Small intestine (tissue), 7 donors: Measurements from ENCODE around the gene ACAA2. TPM values are rescaled to one million over a fixed set of nuclear protein-coding genes. Genes with fewer than 3 reads are reported as not detected.
A peak's percentile ranks its signal among the peaks of the same experiment; 100 is the strongest.

Experiments
- DNase-seq, 2 donors: peaks; one replicate each; pipeline versions ENCODE4 v3.0.0 to v3.0.0-alpha.2; 2013
- FAIRE-seq: peaks from 2 replicates; lab custom pipeline; 2012; peaks lifted over from hg19 to GRCh38; lab: Jason Lieb, UNC
- H3K27ac ChIP-seq, 3 donors: one replicate each; pipeline ENCODE4 v1.5.1; 2013; ENCODE audit warnings: low read length in 2 of 3, mild to moderate bottlenecking in 2 of 3, control low read depth in 1 of 3, inconsistent platforms in 1 of 3, low read depth in 1 of 3, moderate library complexity in 1 of 3
- H3K27me3 ChIP-seq, 3 donors: one replicate each; pipeline ENCODE4 v1.6.1; 2013; ENCODE audit warnings: low read length in 3 of 3, inconsistent platforms in 1 of 3; ENCODE audit not compliant: control insufficient read depth in 3 of 3, insufficient read depth in 3 of 3
- H3K36me3 ChIP-seq, 3 donors: one replicate each; pipeline ENCODE4 v1.6.1; 2013; ENCODE audit warnings: low read length in 3 of 3, inconsistent platforms in 1 of 3, low read depth in 1 of 3, mild to moderate bottlenecking in 1 of 3, moderate library complexity in 1 of 3; ENCODE audit not compliant: control insufficient read depth in 3 of 3, insufficient read depth in 2 of 3
- H3K4me1 ChIP-seq, 3 donors: one replicate each; pipeline ENCODE4 v1.6.1; 2013; ENCODE audit warnings: low read length in 2 of 3, inconsistent platforms in 1 of 3, low read depth in 1 of 3, mild to moderate bottlenecking in 1 of 3, moderate library complexity in 1 of 3; ENCODE audit not compliant: control insufficient read depth in 3 of 3, insufficient read depth in 2 of 3
- H3K4me3 ChIP-seq, 3 donors: one replicate each; pipeline ENCODE4 v1.5.1; 2013; ENCODE audit warnings: low read length in 3 of 3, control low read depth in 1 of 3, inconsistent platforms in 1 of 3, low read depth in 1 of 3, mild to moderate bottlenecking in 1 of 3, moderate library complexity in 1 of 3
- H3K9me3 ChIP-seq, 2 donors: one replicate each; pipeline ENCODE4 v1.6.1; 2013; ENCODE audit warnings: low read depth in 1 of 2, low read length in 1 of 2; ENCODE audit not compliant: control insufficient read depth in 2 of 2, insufficient read depth in 1 of 2
- whole genome bisulfite sequencing, 3 donors: extraction: QIAGEN DNeasy Blood & Tissue Kit; methylation state at CpG; one replicate each; pipeline ENCODE4 v1.1.7; 2013; 5-methylcytosine and 5-hydroxymethylcytosine counted together
- polyA plus RNA-seq, 4 donors: library from polyadenylated mRNA; stranded (reverse) in 3 of 4; unstranded in 1 of 4; fragments of 200-250 nt in 3 of 4; fragments of 120-200 nt in 1 of 4; gene quantifications; one replicate each; pipeline versions ENCODE4 v1.2.1 to v1.2.3, GENCODE V29; 2013
- donor health status: healthy with polysubstance abuse.
- donor health status: control.
- donor health status: control.
- donor health status: Bipolar disorder and iron deficiency.
- donor health status: healthy.

The ACAA2 gene
- polyA plus RNA-seq, 4 donors: 114 to 397 (median 208) TPM

GRCh38 chr18:49764032-49764431 lies 49.3 kb downstream of the ACAA2 start:
- WGBS, 3 donors: 47 to 60% (median 55%) methylated on average over 3 of the region's 3 CpGs
- H3K4me1 ChIP-seq: peaks cover 0 to 12% (median 0%) of the 10 kb centered on the region in 3 donors
- no peak overlapping the region for H3K27ac ChIP-seq
- no peaks in the 10 kb centered on the region for H3K27me3 ChIP-seq
- FAIRE-seq: no peak
- no peak overlapping the region for H3K4me3 ChIP-seq
- H3K36me3 ChIP-seq: no peaks in the 10 kb centered on the region
- no peaks in the 10 kb centered on the region for H3K9me3 ChIP-seq
- no peak for DNase-seq

- Histone ChIP-seq H3K27ac (no peak overlapping the region), H3K4me1 (peaks cover 0 to 10% (median 0%) of the 10 kb centered on the region in 3 donors), H3K27me3 (no peaks in the 10 kb centered on the region), H3K9me3 (no peaks in the 10 kb centered on the region), H3K36me3 (no peaks in the 10 kb centered on the region), H3K4me3 (no peak overlapping the region)
- 86 to 100% (median 93%) methylated on average over 2 of the region's 2 CpGs for WGBS, 3 donors
- no peak for FAIRE-seq
- DNase-seq: no peak
Measured at GRCh38 chr18:49763590-49763989, 49.7 kb downstream of the ACAA2 start.

GRCh38 chr18:49762191-49763077 lies 50.9 kb downstream of the ACAA2 start:
- H3K36me3 ChIP-seq: no peaks in the 10 kb centered on the region
- H3K27ac ChIP-seq: no peak overlapping the region
- no peak overlapping the region for H3K4me3 ChIP-seq
- WGBS, 3 donors: 87 to 89% (median 88%) methylated on average over 33 to 35 of the region's 35 CpGs
- H3K9me3 ChIP-seq: no peaks in the 10 kb centered on the region
- H3K4me1 ChIP-seq: peaks cover 0 to 10% (median 0%) of the 10 kb centered on the region in 3 donors
- DNase-seq (no peak), FAIRE-seq (no peak)
- H3K27me3 ChIP-seq: no peaks in the 10 kb centered on the region

- Histone ChIP-seq H3K4me3 (no peak overlapping the region), H3K27ac (no peak overlapping the region), H3K4me1 (peaks cover 0 to 10% (median 0%) of the 10 kb centered on the region in 3 donors), H3K9me3 (no peaks in the 10 kb centered on the region), H3K27me3 (no peaks in the 10 kb centered on the region), H3K36me3 (no peaks in the 10 kb centered on the region)
- WGBS, 3 donors: 86 to 90% (median 87%) methylated on average over 10 of the region's 10 CpGs
- FAIRE-seq (no peak), DNase-seq (no peak)
Measured at GRCh38 chr18:49761771-49762170, 51.6 kb downstream of the ACAA2 start.

- Histone ChIP-seq H3K9me3 (no peaks in the 10 kb centered on the region), H3K36me3 (no peaks in the 10 kb centered on the region), H3K27ac (no peak overlapping the region), H3K4me1 (peaks cover 0 to 10% (median 0%) of the 10 kb centered on the region in 3 donors), H3K4me3 (no peak overlapping the region), H3K27me3 (no peaks in the 10 kb centered on the region)
- DNase-seq (no peak), FAIRE-seq (no peak)
- 81 to 90% (median 88%) methylated on average over 5 of the region's 5 CpGs for WGBS, 3 donors
Measured at GRCh38 chr18:49758263-49758610, 55.1 kb downstream of the ACAA2 start.

- 77 to 83% (median 78%) methylated on average over 23 of the region's 23 CpGs for WGBS, 3 donors
Measured at GRCh38 chr18:49757513-49758262, 55.6 kb downstream of the ACAA2 start.

GRCh38 chr18:49756671-49757362 lies 56.5 kb downstream of the ACAA2 start:
- no peaks in the 10 kb centered on the region for H3K27me3 ChIP-seq
- 62 to 84% (median 70%) methylated on average over 9 of the region's 9 CpGs for WGBS, 3 donors
- no peak for FAIRE-seq

More at GRCh38 chr18:49757513-49758262, 55.6 kb downstream of the ACAA2 start:
- DNase-seq (peak; percentile 24 to 40), FAIRE-seq (no peak)
- Histone ChIP-seq H3K4me1 (peaks cover 0 to 10% (median 0%) of the 10 kb centered on the region in 3 donors), H3K36me3 (no peaks in the 10 kb centered on the region), H3K27me3 (no peaks in the 10 kb centered on the region), H3K9me3 (no peaks in the 10 kb centered on the region), H3K4me3 (no peak overlapping the region), H3K27ac (no peak overlapping the region)

GRCh38 chr18:49756135-49756534 lies 57.2 kb downstream of the ACAA2 start:
- no peak overlapping the region for H3K27ac ChIP-seq
- no peaks in the 10 kb centered on the region for H3K9me3 ChIP-seq
- no peaks in the 10 kb centered on the region for H3K27me3 ChIP-seq
- no peak for DNase-seq
- no peak for FAIRE-seq
- H3K4me3 ChIP-seq: no peak overlapping the region
- 85 to 87% (median 86%) methylated on average over 6 of the region's 6 CpGs for WGBS, 3 donors
- peaks cover 0 to 10% (median 0%) of the 10 kb centered on the region in 3 donors for H3K4me1 ChIP-seq
- H3K36me3 ChIP-seq: no peaks in the 10 kb centered on the region

More at GRCh38 chr18:49756671-49757362, 56.5 kb downstream of the ACAA2 start:
- H3K9me3 ChIP-seq: no peaks in the 10 kb centered on the region
- no peak overlapping the region for H3K27ac ChIP-seq
- H3K36me3 ChIP-seq: no peaks in the 10 kb centered on the region
- no peak for DNase-seq
- H3K4me1 ChIP-seq: peaks cover 0 to 10% (median 0%) of the 10 kb centered on the region in 3 donors
- no peak overlapping the region for H3K4me3 ChIP-seq
